ENCODE data around the gene NCAPD2. TPM values are rescaled to one million over a fixed set of nuclear protein-coding genes. Genes with fewer than 3 reads are reported as not detected.

NCAPD2 gene
- total and polyA plus RNA-seq, 2 donors (not counting 1 experiment from before 2014, with no cell fraction given): 19.9 to 42.1 TPM

GRCh38 chr12:6573001-6573400 is 79.1 kb downstream of the NCAPD2 start:
- TF ChIP-seq EZH2 (IDR thresholded peaks at IDR 0.05; ENCODE audit: borderline replicate concordance, insufficient read depth, low read depth, low read length, poor library complexity, severe bottlenecking) (no peak), CTCF (IDR thresholded peaks at IDR 0.05) (no peak)
- H3K4me2 ChIP-seq (replicated peaks; ENCODE audit: low read depth, low read length, poor library complexity, severe bottlenecking): no peak overlapping the region
- Mint-ChIP-seq H3K4me3 (no peak overlapping the region), H3K4me1 (peaks cover 15% of the 10 kb centered on the region), H3K27me3 (no peaks in the 10 kb centered on the region), H3K27ac (no peak overlapping the region), H3K9me3 (ENCODE audit: insufficient read depth) (no peaks in the 10 kb centered on the region)
- DNase-seq (no peak), ATAC-seq (ENCODE audit: low read depth) (no peak)
- peaks cover 0 to 12% of the 10 kb centered on the region in 2 donors for H3K4me1 ChIP-seq (ENCODE audit: control insufficient read depth in 2 of 2, insufficient read depth in 2 of 2, low read length in 2 of 2)
- H3K36me3 ChIP-seq (replicated peaks in 1 of 2; ENCODE audit: control extremely low read depth in 1 of 2, control insufficient read depth in 1 of 2, extremely low read depth in 1 of 2, insufficient read depth in 2 of 2, low read length in 1 of 2): peaks cover 11 to 66% of the 10 kb centered on the region in 2 experiments
- H3K27me3 ChIP-seq (replicated peaks in 1 of 4; ENCODE audit: control extremely low read depth in 1 of 4, control insufficient read depth in 3 of 4, insufficient read depth in 4 of 4, low read length in 3 of 4): no peaks in the 10 kb centered on the region
- H2AFZ ChIP-seq (ENCODE audit: insufficient read depth, low read depth, low read length, poor library complexity, severe bottlenecking): no peak overlapping the region
- H3K4me3 ChIP-seq (ENCODE audit: control extremely low read depth in 1 of 5, extremely low read depth in 1 of 5, insufficient read depth in 1 of 5, low read depth in 2 of 5, low read length in 4 of 5): no peak overlapping the region
- no peaks in the 10 kb centered on the region for H3K9me3 ChIP-seq (ENCODE audit: control extremely low read depth in 1 of 3, control insufficient read depth in 2 of 3, insufficient read depth in 1 of 3, low read length in 2 of 3)
- peaks cover 1% of the 10 kb centered on the region for H3K79me2 ChIP-seq (ENCODE audit: control insufficient read depth, insufficient read depth, low read length)
- WGBS (ENCODE audit: insufficient coverage): 80% methylated on average over 2 of the region's 8 CpGs
- H4K20me1 ChIP-seq (ENCODE audit: control insufficient read depth, insufficient read depth, low read length, poor library complexity, severe bottlenecking): no peaks in the 10 kb centered on the region
- ChIA-PET CTCF (interaction anchor here (0.6 to 2.9 kb wide), 6 partner anchors 10 to 231 kb away, joined by 3 to 7 read pairs (median 4); no protein-coding TSS in a partner anchor), POLR2A (no interaction called here)
- no peak overlapping the region for H3K9ac ChIP-seq (ENCODE audit: low read length)
- intact Hi-C loops (cut with micrococcal nuclease): no loop called here
- H3K27ac ChIP-seq (ENCODE audit: low read length in 2 of 2): no peak overlapping the region

- no peaks in the 10 kb centered on the region for H3K79me2 ChIP-seq (ENCODE audit: control insufficient read depth, insufficient read depth, low read length)
- H3K4me1 ChIP-seq (ENCODE audit: control insufficient read depth in 2 of 2, insufficient read depth in 2 of 2, low read length in 2 of 2): no peaks in the 10 kb centered on the region
- peaks cover 5% of the 10 kb centered on the region for H4K20me1 ChIP-seq (ENCODE audit: control insufficient read depth, insufficient read depth, low read length, poor library complexity, severe bottlenecking)
- H3K9me3 ChIP-seq (ENCODE audit: control extremely low read depth in 1 of 3, control insufficient read depth in 2 of 3, insufficient read depth in 1 of 3, low read length in 2 of 3): no peaks in the 10 kb centered on the region
- DNase-seq (no peak), ATAC-seq (ENCODE audit: low read depth) (no peak)
- Mint-ChIP-seq H3K27ac (no peak overlapping the region), H3K27me3 (no peaks in the 10 kb centered on the region), H3K4me1 (peaks cover 6% of the 10 kb centered on the region), H3K9me3 (ENCODE audit: insufficient read depth) (no peaks in the 10 kb centered on the region), H3K4me3 (no peak overlapping the region)
- H2AFZ ChIP-seq (ENCODE audit: insufficient read depth, low read depth, low read length, poor library complexity, severe bottlenecking): no peak overlapping the region
- TF ChIP-seq CTCF (IDR thresholded peaks at IDR 0.05): no peak
- no peak overlapping the region for H3K4me3 ChIP-seq (ENCODE audit: control extremely low read depth in 1 of 5, extremely low read depth in 1 of 5, insufficient read depth in 1 of 5, low read depth in 2 of 5, low read length in 4 of 5)
- no peaks in the 10 kb centered on the region for H3K27me3 ChIP-seq (replicated peaks in 1 of 4; ENCODE audit: control extremely low read depth in 1 of 4, control insufficient read depth in 3 of 4, insufficient read depth in 4 of 4, low read length in 3 of 4)
- intact Hi-C loops (cut with micrococcal nuclease): no loop called here
- H3K27ac ChIP-seq (ENCODE audit: low read length in 2 of 2): no peak overlapping the region
- H3K9ac ChIP-seq (ENCODE audit: low read length): no peak overlapping the region
- 83% methylated on average over 1 of the region's 4 CpGs for WGBS (ENCODE audit: insufficient coverage)
- POLR2A ChIA-PET: no interaction called here
- peaks cover 13 to 75% of the 10 kb centered on the region in 2 experiments for H3K36me3 ChIP-seq (replicated peaks in 1 of 2; ENCODE audit: control extremely low read depth in 1 of 2, control insufficient read depth in 1 of 2, extremely low read depth in 1 of 2, insufficient read depth in 2 of 2, low read length in 1 of 2)
- H3K4me2 ChIP-seq (replicated peaks; ENCODE audit: low read depth, low read length, poor library complexity, severe bottlenecking): no peak overlapping the region
- CTCF ChIA-PET: interaction anchor here (2.9 kb wide), 1 partner anchor 11 kb away, joined by 7 read pairs; no protein-coding TSS in a partner anchor
Measured at GRCh38 chr12:6574576-6575295, 80.8 kb downstream of the NCAPD2 start.

All from B cell (primary cell).